Measurements from ENCODE around the gene SMOC2. TPM values are rescaled to one million over a fixed set of nuclear protein-coding genes. Genes with fewer than 3 reads are reported as not detected.

Gene SMOC2
- total RNA-seq, 1 experiment from 2014 or later: 0.42 TPM

DNA sequence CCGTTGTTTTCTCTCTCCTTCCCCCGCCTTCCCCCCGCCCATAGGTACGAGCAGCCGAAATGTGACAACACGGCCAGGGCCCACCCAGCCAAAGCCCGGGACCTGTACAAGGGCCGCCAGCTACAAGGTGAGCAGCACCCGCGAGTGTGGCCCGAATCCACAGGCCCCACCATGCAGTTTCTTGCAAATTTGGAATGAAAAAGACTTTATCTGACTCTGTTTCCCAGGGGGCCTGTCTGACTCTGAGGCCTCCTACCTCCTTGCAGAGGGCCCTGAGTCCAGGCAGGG is 167.1 kb downstream of the SMOC2 start (continued):
- TF ChIP-seq ZBTB33 (IDR thresholded peaks at IDR 0.05; ENCODE audit: extremely low read depth, insufficient replicate concordance, low read length) (no peak), JUND (IDR thresholded peaks at IDR 0.05) (no peak), CTCF (IDR thresholded peaks at IDR 0.05 in 2 of 3, conservative IDR thresholded peaks at IDR 0.05 in 1 of 3; ENCODE audit: borderline replicate concordance in 1 of 3, insufficient read depth in 1 of 3, low read depth in 2 of 3, low read length in 2 of 3) (no peak), SP1 (IDR thresholded peaks at IDR 0.05; ENCODE audit: low read depth) (no peak)
- TF ChIP-seq, protein P1, sequence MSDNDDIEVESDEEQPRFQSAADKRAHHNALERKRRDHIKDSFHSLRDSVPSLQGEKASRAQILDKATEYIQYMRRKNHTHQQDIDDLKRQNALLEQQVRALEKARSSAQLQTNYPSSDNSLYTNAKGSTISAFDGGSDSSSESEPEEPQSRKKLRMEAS (IDR thresholded peaks at IDR 0.05): no peak

DNA sequence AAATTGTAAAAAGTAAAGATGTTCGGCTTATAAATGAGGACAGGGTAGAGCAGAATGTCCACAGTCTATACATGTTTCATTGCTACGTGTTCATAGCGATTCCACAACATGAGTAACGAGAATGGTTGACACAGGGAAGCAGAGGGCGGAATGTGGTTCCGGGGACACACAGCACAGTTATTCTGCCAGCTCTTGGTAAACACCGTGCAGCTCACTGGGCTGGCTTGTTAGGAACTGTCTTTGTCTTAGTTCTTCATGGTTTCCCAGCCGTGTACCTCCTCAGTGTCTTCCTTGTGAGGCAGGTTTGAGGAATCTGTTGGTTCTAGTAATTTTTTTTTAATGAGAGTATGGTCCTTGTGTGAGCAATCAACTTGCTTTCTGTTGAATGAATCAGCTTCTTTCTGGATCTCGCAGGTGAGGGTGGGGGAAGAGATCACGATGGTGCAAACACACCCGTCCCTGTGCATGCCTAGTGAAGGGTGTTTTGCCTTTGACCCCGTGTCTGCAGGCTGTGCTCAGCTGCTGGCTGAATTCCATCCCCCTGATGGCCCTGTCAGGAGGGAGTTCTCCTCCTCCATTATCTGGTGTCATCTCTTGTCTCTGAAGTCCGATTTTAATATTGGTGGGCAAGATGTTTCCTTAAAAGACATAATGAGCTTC is 168.2 kb downstream of the SMOC2 start:
- Histone ChIP-seq H3K9me2 (ENCODE audit: insufficient read depth) (no peaks in the 10 kb centered on the region), H3K27ac (ENCODE audit: low read depth, low read length) (no peak overlapping the region), H3K9ac (ENCODE audit: low read length) (no peak overlapping the region), H3K4me3 (replicated peaks in 1 of 2; ENCODE audit: low read depth in 1 of 2, low read length in 2 of 2) (no peak overlapping the region), H4K20me1 (ENCODE audit: insufficient read depth) (no peaks in the 10 kb centered on the region), H3K79me2 (ENCODE audit: insufficient read depth, low read length) (no peaks in the 10 kb centered on the region), H3K4me2 (ENCODE audit: low read length) (no peak overlapping the region), H3K9me3 (ENCODE audit: control insufficient read depth in 1 of 2, insufficient read depth in 1 of 2, low read depth in 1 of 2, low read length in 2 of 2) (no peaks in the 10 kb centered on the region; a peak in 1 of 4 replicates), H3K27me3 (ENCODE audit: insufficient read depth, low read length) (peaks cover 11% of the 10 kb centered on the region; the same call in 1 of the 2 replicates), H2AFZ (ENCODE audit: low read depth, low read length, poor library complexity, severe bottlenecking) (no peak overlapping the region), H3K36me3 (ENCODE audit: control insufficient read depth in 1 of 2, insufficient read depth in 2 of 2, low read length in 2 of 2) (no peaks in the 10 kb centered on the region), H3K4me1 (ENCODE audit: control insufficient read depth in 1 of 2, insufficient read depth in 2 of 2, low read length in 2 of 2) (no peaks in the 10 kb centered on the region)
- RAD21 ChIA-PET (ENCODE audit: low non-redundant PET in 1 of 2, low total read pairs in 2 of 2, uncharacterized antibody in 2 of 2, unreplicated experiment in 2 of 2): no interaction called here
- no peak for ATAC-seq
- intact Hi-C loops (cut with micrococcal nuclease): no loop called here
- no peak for DNase-seq (ENCODE audit: low read depth, low spot score)
- BruUV-seq (replicated peaks): no TSS peak
- CTCF ChIA-PET: no interaction called here
- POLR2A ChIA-PET: no interaction called here
- TF ChIP-seq YY1 (IDR thresholded peaks at IDR 0.05; ENCODE audit: extremely low read depth, insufficient replicate concordance, low read depth, low read length): no peak
- no peak for TF ChIP-seq POLR2AphosphoS5 (IDR thresholded peaks at IDR 0.05; ENCODE audit: low read depth, low read length)
- TF ChIP-seq RAD21 (IDR thresholded peaks at IDR 0.05; ENCODE audit: low read depth): no peak
- no peak for TF ChIP-seq ZBTB33 (IDR thresholded peaks at IDR 0.05; ENCODE audit: extremely low read depth, insufficient replicate concordance, low read length)
- no peak for TF ChIP-seq CEBPB (IDR thresholded peaks at IDR 0.05; ENCODE audit: low read depth)
- no peak for TF ChIP-seq EZH2phosphoT487 (IDR thresholded peaks at IDR 0.05; ENCODE audit: borderline replicate concordance)
- no peak for TF ChIP-seq JUND (IDR thresholded peaks at IDR 0.05)
- TF ChIP-seq SIN3A (IDR thresholded peaks at IDR 0.05; ENCODE audit: low read depth): no peak
- no peak for TF ChIP-seq EGR1 (IDR thresholded peaks at IDR 0.05; ENCODE audit: low read depth)
- no peak for TF ChIP-seq CTCF (IDR thresholded peaks at IDR 0.05 in 2 of 3, conservative IDR thresholded peaks at IDR 0.05 in 1 of 3; ENCODE audit: borderline replicate concordance in 1 of 3, insufficient read depth in 1 of 3, low read depth in 2 of 3, low read length in 2 of 3)
- TF ChIP-seq SRF (IDR thresholded peaks at IDR 0.05; ENCODE audit: low read depth): no peak
- TF ChIP-seq EZH2 (IDR thresholded peaks at IDR 0.05): no peak
- no peak for TF ChIP-seq ZFX (IDR thresholded peaks at IDR 0.05)
- no peak for TF ChIP-seq ELF1 (IDR thresholded peaks at IDR 0.05; ENCODE audit: borderline replicate concordance, low read depth)
